ENCODE measurements around the gene BBOX1. TPM values are rescaled to one million over a fixed set of nuclear protein-coding genes. Genes with fewer than 3 reads are reported as not detected.
"Not testable (repeated sequence)": the region's sequence is repeated elsewhere in the genome, so short reads cannot be mapped to it uniquely, and the experiment has no call there.

Gene BBOX1
- 0.37 TPM for polyA plus RNA-seq (ENCODE audit: insufficient read length)

GRCh38 chr11:27040302-27041115, at the start of gene BBOX1:
Gene BBOX1, plus strand, starts transcription at chr11:27040815. Its CDS starts 14,616 bp downstream, at chr11:27055431.
- DNase-seq (ENCODE audit: low read depth) = no peak

- DNase-seq (ENCODE audit: low read depth) = peak; percentile 75
These were observed 48.5 kb upstream of the BBOX1 start for GRCh38 chr11:26992031-26992541.

GRCh38 chr11:26993965-26994457, 46.6 kb upstream of the BBOX1 start, which contains the start of gene FIBIN:
Gene FIBIN, plus strand, starts transcription at chr11:26994112. Its CDS starts 415 bp downstream, at chr11:26994527.
- DNase-seq (ENCODE audit: low read depth) = peak; percentile 81

- DNase-seq (ENCODE audit: low read depth) = no peak
These were observed 46.0 kb upstream of the BBOX1 start for GRCh38 chr11:26994631-26995095.

GRCh38 chr11:26995701-26996460, 44.7 kb upstream of the BBOX1 start:
- no peak for DNase-seq (ENCODE audit: low read depth)

GRCh38 chr11:26997378-26997777, 43.2 kb upstream of the BBOX1 start:
- no peak for DNase-seq (ENCODE audit: low read depth)

GRCh38 chr11:27001136-27001730, 39.4 kb upstream of the BBOX1 start:
- not testable (repeated sequence) for DNase-seq (ENCODE audit: low read depth)

GRCh38 chr11:27002431-27002830, 38.2 kb upstream of the BBOX1 start:
- no peak for DNase-seq (ENCODE audit: low read depth)

- no peak for DNase-seq (ENCODE audit: low read depth)
These were observed 37.8 kb upstream of the BBOX1 start for GRCh38 chr11:27002838-27003237.

GRCh38 chr11:27004103-27004502, 36.5 kb upstream of the BBOX1 start:
- no peak for DNase-seq (ENCODE audit: low read depth)

GRCh38 chr11:27008811-27009535, 31.6 kb upstream of the BBOX1 start:
- DNase-seq (ENCODE audit: low read depth) = no peak

- DNase-seq (ENCODE audit: low read depth) = no peak
These were observed 28.9 kb upstream of the BBOX1 start for GRCh38 chr11:27011560-27012233.

- peak; percentile 67 for DNase-seq (ENCODE audit: low read depth)
These were observed 28.2 kb upstream of the BBOX1 start for GRCh38 chr11:27012234-27012921.

- DNase-seq (ENCODE audit: low read depth) = no peak
These were observed 26.7 kb upstream of the BBOX1 start for GRCh38 chr11:27013781-27014361.

- no peak for DNase-seq (ENCODE audit: low read depth)
These were observed 21.6 kb upstream of the BBOX1 start for GRCh38 chr11:27018902-27019529.

- no peak for DNase-seq (ENCODE audit: low read depth)
These were observed 19.9 kb upstream of the BBOX1 start for GRCh38 chr11:27020751-27021150.

GRCh38 chr11:27022659-27023251, 17.9 kb upstream of the BBOX1 start:
- DNase-seq (ENCODE audit: low read depth) = no peak

GRCh38 chr11:27024865-27025264, 15.8 kb upstream of the BBOX1 start:
- no peak for DNase-seq (ENCODE audit: low read depth)
